Heart left ventricle (tissue), 16 donors: ENCODE data around the gene NME7. TPM values are rescaled to one million over a fixed set of nuclear protein-coding genes. Genes with fewer than 3 reads are reported as not detected.
A peak's percentile ranks its signal among the peaks of the same experiment; 100 is the strongest.

ENCODE experiments used
- ATAC-seq, 4 donors: fragments of 200-7000 bp; cut with Tn5 transposase; one replicate each; pipeline ENCODE4 v1.9.1; 2020 to 2022; ENCODE audit warnings: moderate library complexity in 4 of 4, mild to moderate bottlenecking in 3 of 4, moderate number of reproducible peaks in 1 of 4
- DNase-seq, 5 donors: peaks; one replicate each; pipeline ENCODE4 v3.0.0-alpha.2; 2020
- H3K27ac ChIP-seq, 12 donors: fragments of 200-600 bp; sonication (generic) in 4 of 12; one replicate each; pipeline versions ENCODE4 v1.5.0 to v1.8.0; 2016 to 2022; ENCODE audit warnings: mild to moderate bottlenecking in 2 of 12
- H3K27me3 ChIP-seq, 9 donors: fragments of 200-600 bp; sonication (generic) in 2 of 9; one replicate each; pipeline versions ENCODE4 v1.5.1 to v1.8.0; 2016 to 2022; ENCODE audit warnings: mild to moderate bottlenecking in 3 of 9
- H3K36me3 ChIP-seq, 9 donors: fragments of 200-600 bp; sonication (generic) in 2 of 9; one replicate each; pipeline versions ENCODE4 v1.5.0 to v1.8.0; 2018 to 2022; ENCODE audit warnings: mild to moderate bottlenecking in 2 of 9
- H3K4me1 ChIP-seq, 12 donors: fragments of 200-600 bp; sonication (generic) in 4 of 12; one replicate each; pipeline versions ENCODE4 v1.5.0 to v1.8.0; 2016 to 2022; ENCODE audit warnings: mild to moderate bottlenecking in 3 of 12
- H3K4me3 ChIP-seq, 12 donors: fragments of 200-600 bp; sonication (generic) in 4 of 12; one replicate each; pipeline versions ENCODE4 v1.5.0 to v1.8.0; 2017 to 2022; ENCODE audit warnings: mild to moderate bottlenecking in 9 of 12, moderate library complexity in 4 of 12
- H3K9me3 ChIP-seq, 12 donors: fragments of 200-600 bp; sonication (generic) in 4 of 12; one replicate each; pipeline versions ENCODE4 v1.5.0 to v1.8.0; 2016 to 2022; ENCODE audit warnings: mild to moderate bottlenecking in 1 of 12
- CTCF ChIP-seq, 12 donors: fragments of 200-600 bp; sonication (generic) in 4 of 12; IDR thresholded peaks; one replicate each; pipeline versions ENCODE4 v1.5.0 to v1.8.0; 2018 to 2022; ENCODE audit warnings: antibody characterized with exemption in 12 of 12, mild to moderate bottlenecking in 5 of 12
- POLR2A ChIP-seq, 2 donors: fragments of 450-650 bp; IDR thresholded peaks; one replicate each; pipeline ENCODE4 v1.6.1; 2017; ENCODE audit warnings: antibody characterized with exemption in 2 of 2, mild to moderate bottlenecking in 2 of 2, moderate library complexity in 2 of 2
- WGBS, 4 donors: extraction: QIAGEN DNeasy Blood & Tissue Kit in 2 of 4; methylation state at CpG; one replicate each; pipeline versions ENCODE4 v1.1.5 to v1.1.7; 2013 to 2018; 5-methylcytosine and 5-hydroxymethylcytosine counted together
- intact Hi-C, 10 donors: fragments of 100-400 bp; cut with DNase I; formaldehyde crosslinking; loops; one replicate each; pipeline versions ENCODE4 v1.11.1 to v1.14.2; 2022
- polyA plus RNA-seq, 2 donors: library from polyadenylated mRNA; stranded (reverse); fragments of 200-250 nt; gene quantifications; one replicate each; pipeline ENCODE4 v1.2.3, GENCODE V29; 2013
- total RNA-seq, 9 donors: library from RNA; depleted of rRNA in 2 of 9; stranded (reverse); fragments of >200 nt in 2 of 9; fragmentation: NEBNext Ultra II Directional in 3 of 9; extraction: Animal tissue kit (Norgen Biotek cat#: 25700) in 3 of 9; gene quantifications; one replicate each; pipeline versions ENCODE4 v1.1.0 to v1.2.4, GENCODE V29; 2016 to 2023
- donor health status: ischemic (EF 13 %, LVEDD 7.1; RV severe dilation, severe dysfunction).
- donor health status: healthy with polysubstance abuse.
- donor health status: DM: no; HTN: yes; CAD: no.
- donor health status: DM: no; HTN: no; CAD: no.
- donor health status: ischemic (EF 25% LVEDD 6.9; RV normal size, moderate dysfunction).
- donor health status: ischemic (EF 25% LVEDD 5.7; RV mildly dilated, moderate dysfunction).
- donor health status: healthy.
- donor health status: DM: yes; HTN: yes; CAD: no.
- donor health status: ischemic (EF 35%, LVEDD 5.7; RV mildly dilated, moderate dysfunction).
- donor health status: nonischemic (EF 11% LVEDD 7.7; RV severe dilation, severe dysfunction).
- donor health status: DM: yes; HTN: yes; CAD: no.
- donor health status: PGD.
- donor health status: ischemic (EF 29% LVEDD 5.4; RV normal size, mild dysfunction).
- donor health status: nonischemic (EF 23%, LVEDD 6.1; RV moderate dilation, normal function).

NME7 gene
- total and polyA plus RNA-seq, 11 donors = 3.1 to 25.2 (median 8.4) TPM

- ATAC-seq (no peak), DNase-seq (no peak)
- Histone ChIP-seq H3K4me3 (no peak overlapping the region), H3K27ac (peak overlapping the region in 1 of 12 donors; percentile 72), H3K4me1 (peaks cover 0 to 12% (median 0%) of the 10 kb centered on the region in 12 donors), H3K27me3 (no peaks in the 10 kb centered on the region), H3K36me3 (no peaks in the 10 kb centered on the region), H3K9me3 (no peaks in the 10 kb centered on the region)
- intact Hi-C loops = no loop called here
- 70 to 84% (median 72%) methylated on average over 5 of the region's 5 CpGs for WGBS, 4 donors
- TF ChIP-seq POLR2A (IDR thresholded peaks at IDR 0.05) (no peak), CTCF (IDR thresholded peaks at IDR 0.05) (no peak)
Measured at GRCh38 chr1:169163059-169163458, 204.5 kb downstream of the NME7 start.

- intact Hi-C loops = loop anchor here in 1 of 10 donors (2.0 kb wide), 1 partner anchor 31 kb away; no protein-coding TSS in a partner anchor
- H3K27ac ChIP-seq = peak overlapping the region in 6 of 12 donors; percentile 6 to 72 (median 26)
- no peak for DNase-seq
- H3K36me3 ChIP-seq = no peaks in the 10 kb centered on the region
- ATAC-seq = peak in 1 of 4 donors; percentile 36
- H3K9me3 ChIP-seq = no peaks in the 10 kb centered on the region
- H3K27me3 ChIP-seq = no peaks in the 10 kb centered on the region
- WGBS, 4 donors = 85 to 89% (median 88%) methylated on average over 4 of the region's 4 CpGs
- H3K4me3 ChIP-seq = no peak overlapping the region
- no peak for TF ChIP-seq CTCF (IDR thresholded peaks at IDR 0.05)
- TF ChIP-seq POLR2A (IDR thresholded peaks at IDR 0.05) = no peak
- peaks cover 0 to 12% (median 0%) of the 10 kb centered on the region in 12 donors for H3K4me1 ChIP-seq
Measured at GRCh38 chr1:169161496-169162194, 206.0 kb downstream of the NME7 start.

GRCh38 chr1:169160845-169161495 is 206.6 kb downstream of the NME7 start:
- whole genome bisulfite sequencing, 4 donors = 32 to 55% (median 46%) methylated on average over 3 of the region's 3 CpGs
- DNase-seq (no peak), ATAC-seq (peak in 3 of 4 donors; percentile 58 to 67 (median 59))
- Histone ChIP-seq H3K27me3 (no peaks in the 10 kb centered on the region), H3K36me3 (no peaks in the 10 kb centered on the region), H3K9me3 (no peaks in the 10 kb centered on the region), H3K27ac (peak overlapping the region in 6 of 12 donors; percentile 6 to 72 (median 26)), H3K4me1 (peaks cover 0 to 12% (median 0%) of the 10 kb centered on the region in 12 donors), H3K4me3 (no peak overlapping the region)
- intact Hi-C loops = loop anchor here in 1 of 10 donors (2.0 kb wide), 1 partner anchor 32 kb away; no protein-coding TSS in a partner anchor
- TF ChIP-seq CTCF (IDR thresholded peaks at IDR 0.05) = no peak
- no peak for TF ChIP-seq POLR2A (IDR thresholded peaks at IDR 0.05)

GRCh38 chr1:169156580-169156979 is 211.0 kb downstream of the NME7 start:
- 80 to 96% (median 93%) methylated on average over 3 of the region's 3 CpGs for WGBS, 4 donors
- H3K9me3 ChIP-seq = no peaks in the 10 kb centered on the region
- no peak overlapping the region for H3K4me3 ChIP-seq
- intact Hi-C loops = no loop called here
- DNase-seq (no peak), ATAC-seq (no peak)
- H3K27ac ChIP-seq = no peak overlapping the region
- no peaks in the 10 kb centered on the region for H3K36me3 ChIP-seq
- no peak for TF ChIP-seq CTCF (IDR thresholded peaks at IDR 0.05)
- no peak for TF ChIP-seq POLR2A (IDR thresholded peaks at IDR 0.05)
- H3K27me3 ChIP-seq = no peaks in the 10 kb centered on the region
- peaks cover 0 to 11% (median 0%) of the 10 kb centered on the region in 12 donors for H3K4me1 ChIP-seq
